ENCODE results near the gene RNF138. TPM values are rescaled to one million over a fixed set of nuclear protein-coding genes. Genes with fewer than 3 reads are reported as not detected.

The RNF138 gene
- total RNA-seq, 4 donors from 2014 or later: 13.2 to 28.6 (median 15.4) TPM

DNA sequence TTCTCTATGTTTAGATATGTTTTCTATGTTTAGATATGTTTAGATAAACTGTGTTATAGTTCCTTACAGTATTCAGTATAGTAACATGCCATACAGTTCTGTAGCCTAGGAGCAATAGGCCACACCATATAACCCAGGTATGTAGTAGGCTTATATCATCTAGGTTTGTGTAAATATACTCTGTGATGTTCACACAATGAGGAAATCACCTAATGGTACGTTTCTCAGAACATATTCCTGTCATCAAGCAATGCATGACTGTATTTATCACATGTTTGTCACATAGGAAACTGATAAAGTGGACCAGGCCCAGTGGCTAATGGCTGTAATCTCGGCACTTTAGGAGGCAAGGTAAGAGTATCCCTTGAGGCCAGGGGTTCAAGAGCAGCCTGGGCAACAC lies 44.0 kb downstream of the RNF138 start:
- Histone ChIP-seq H3K27ac (no peak overlapping the region), H3K27me3 (no peaks in the 10 kb centered on the region), H3K4me1 (no peaks in the 10 kb centered on the region), H3K9me3 (no peaks in the 10 kb centered on the region), H3K36me3 (peaks cover 0 to 31% (median 0%) of the 10 kb centered on the region in 3 donors), H3K4me3 (no peak overlapping the region)
- intact Hi-C loops (cut with DNase I): no loop called here
- TF ChIP-seq POLR2A (IDR thresholded peaks at IDR 0.05): no peak
- TF ChIP-seq, protein P1, sequence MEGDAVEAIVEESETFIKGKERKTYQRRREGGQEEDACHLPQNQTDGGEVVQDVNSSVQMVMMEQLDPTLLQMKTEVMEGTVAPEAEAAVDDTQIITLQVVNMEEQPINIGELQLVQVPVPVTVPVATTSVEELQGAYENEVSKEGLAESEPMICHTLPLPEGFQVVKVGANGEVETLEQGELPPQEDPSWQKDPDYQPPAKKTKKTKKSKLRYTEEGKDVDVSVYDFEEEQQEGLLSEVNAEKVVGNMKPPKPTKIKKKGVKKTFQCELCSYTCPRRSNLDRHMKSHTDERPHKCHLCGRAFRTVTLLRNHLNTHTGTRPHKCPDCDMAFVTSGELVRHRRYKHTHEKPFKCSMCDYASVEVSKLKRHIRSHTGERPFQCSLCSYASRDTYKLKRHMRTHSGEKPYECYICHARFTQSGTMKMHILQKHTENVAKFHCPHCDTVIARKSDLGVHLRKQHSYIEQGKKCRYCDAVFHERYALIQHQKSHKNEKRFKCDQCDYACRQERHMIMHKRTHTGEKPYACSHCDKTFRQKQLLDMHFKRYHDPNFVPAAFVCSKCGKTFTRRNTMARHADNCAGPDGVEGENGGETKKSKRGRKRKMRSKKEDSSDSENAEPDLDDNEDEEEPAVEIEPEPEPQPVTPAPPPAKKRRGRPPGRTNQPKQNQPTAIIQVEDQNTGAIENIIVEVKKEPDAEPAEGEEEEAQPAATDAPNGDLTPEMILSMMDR (IDR thresholded peaks at IDR 0.05): no peak
- DNase-seq: no peak
- WGBS, 2 donors: 77 to 85% methylated on average over 2 of the region's 2 CpGs

- H3K27me3 ChIP-seq: no peaks in the 10 kb centered on the region
- H3K4me3 ChIP-seq: no peak overlapping the region
- no peak overlapping the region for H3K27ac ChIP-seq
- WGBS, 2 donors: 33 to 61% methylated on average over 1 of the region's 1 CpG
- H3K36me3 ChIP-seq: peaks cover 0 to 4% (median 0%) of the 10 kb centered on the region in 3 donors
- TF ChIP-seq, protein P1 (IDR thresholded peaks at IDR 0.05): no peak
- TF ChIP-seq POLR2A (IDR thresholded peaks at IDR 0.05): no peak
- intact Hi-C loops (cut with DNase I): no loop called here
- H3K4me1 ChIP-seq: no peaks in the 10 kb centered on the region
- H3K9me3 ChIP-seq: no peaks in the 10 kb centered on the region
- DNase-seq: no peak
Measured at GRCh38 chr18:32138332-32138982, 46.8 kb downstream of the RNF138 start.

- no peak overlapping the region for H3K27ac ChIP-seq
- no peaks in the 10 kb centered on the region for H3K4me1 ChIP-seq
- H3K4me3 ChIP-seq: no peak overlapping the region
- DNase-seq: no peak
- H3K9me3 ChIP-seq: no peaks in the 10 kb centered on the region
- TF ChIP-seq POLR2A (IDR thresholded peaks at IDR 0.05): no peak
- TF ChIP-seq, protein P1 (IDR thresholded peaks at IDR 0.05): no peak
- no peaks in the 10 kb centered on the region for H3K36me3 ChIP-seq
- intact Hi-C loops (cut with DNase I): no loop called here
- no peaks in the 10 kb centered on the region for H3K27me3 ChIP-seq
- WGBS, 2 donors: 90% methylated on average over 2 of the region's 24 CpGs; no CpG with 5 or more reads in 1 of the 2 donors
Measured at GRCh38 chr18:32139835-32140283, 48.2 kb downstream of the RNF138 start.

GRCh38 chr18:32148185-32148870 lies 56.7 kb downstream of the RNF138 start:
- no peak for DNase-seq
- Histone ChIP-seq H3K27me3 (no peaks in the 10 kb centered on the region), H3K4me1 (no peaks in the 10 kb centered on the region), H3K9me3 (no peaks in the 10 kb centered on the region), H3K4me3 (no peak overlapping the region), H3K27ac (no peak overlapping the region), H3K36me3 (no peaks in the 10 kb centered on the region)
- intact Hi-C loops (cut with DNase I): no loop called here
- no peak for TF ChIP-seq POLR2A (IDR thresholded peaks at IDR 0.05)
- TF ChIP-seq, protein P1 (IDR thresholded peaks at IDR 0.05): no peak
- 50 to 52% methylated on average over 2 of the region's 2 CpGs for WGBS, 2 donors

- 64 to 83% methylated on average over 4 to 5 of the region's 5 CpGs for whole genome bisulfite sequencing, 2 donors
- TF ChIP-seq POLR2A (IDR thresholded peaks at IDR 0.05): no peak
- TF ChIP-seq, protein P1 (IDR thresholded peaks at IDR 0.05): no peak
- intact Hi-C loops (cut with DNase I): no loop called here
Measured at GRCh38 chr18:32152705-32153448, 61.2 kb downstream of the RNF138 start.

More at GRCh38 chr18:32152705-32153448, 61.2 kb downstream of the RNF138 start:
- H3K27me3 ChIP-seq: no peaks in the 10 kb centered on the region
- H3K4me1 ChIP-seq: no peaks in the 10 kb centered on the region
- no peak overlapping the region for H3K4me3 ChIP-seq
- H3K36me3 ChIP-seq: no peaks in the 10 kb centered on the region
- H3K9me3 ChIP-seq: no peaks in the 10 kb centered on the region
- no peak for DNase-seq
- no peak overlapping the region for H3K27ac ChIP-seq
